Cerebellar nuclear complex (tissue), 1 donor: ENCODE results near the gene GAS5.
"Not testable (repeated sequence)": the region's sequence is repeated elsewhere in the genome, so short reads cannot be mapped to it uniquely, and the experiment has no call there.

Experiments used
- DNase-seq, 2 experiments: peaks; one replicate each; lab custom pipeline; 2025; lab: John Stamatoyannopoulos, UW

Gene GAS5

DNA sequence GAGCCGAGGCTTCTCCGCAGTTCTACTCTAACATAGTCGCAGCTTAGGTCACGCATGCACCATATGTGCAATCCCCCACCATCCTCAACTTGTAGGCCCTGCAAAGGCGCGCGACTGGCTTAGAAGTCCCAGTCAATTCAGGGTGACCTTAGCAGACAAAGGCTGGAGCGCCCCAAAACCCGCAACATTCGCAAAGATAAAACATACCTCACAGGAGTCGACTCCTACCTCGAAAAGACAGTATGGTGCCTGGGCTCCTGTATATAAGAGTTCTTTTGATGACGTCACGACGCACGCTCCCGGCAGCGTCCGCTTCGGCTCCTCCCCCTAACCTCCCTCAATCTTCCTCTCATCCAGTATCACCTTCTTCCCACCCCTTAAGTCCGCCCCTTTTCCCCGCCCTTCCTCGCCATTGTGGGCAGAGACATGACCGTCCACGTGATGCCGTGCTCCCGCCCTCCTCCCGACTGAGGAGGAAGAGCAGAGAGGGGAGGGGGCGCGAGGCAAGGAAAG, at the start of gene GAS5:
Gene GAS5 (minus strand): TSS at position 237 of the 513 bp plus-strand sequence.
- DNase-seq: peak; percentile 93 to 95

DNA sequence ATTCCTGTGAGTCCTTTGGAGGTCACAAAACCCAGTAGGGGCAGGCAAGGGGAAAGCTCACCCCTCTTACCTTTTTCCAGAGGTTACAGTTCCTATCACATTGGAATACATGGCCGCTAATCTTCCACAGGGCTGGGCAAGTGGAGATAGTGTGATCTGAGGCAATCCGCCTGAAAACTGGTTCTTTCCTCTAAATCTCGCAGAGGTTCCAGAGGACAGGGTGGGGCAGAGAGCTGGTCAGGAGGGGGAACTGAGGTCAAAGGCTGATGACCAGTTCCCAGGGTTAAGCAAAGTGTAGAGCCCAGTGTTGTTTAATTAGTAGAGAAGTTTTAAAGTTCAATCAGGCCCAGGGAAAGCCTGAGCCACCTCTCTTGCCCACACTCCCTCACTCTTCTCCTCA, 49.4 kb upstream of the GAS5 start, which contains the start of gene SERPINC1:
Gene SERPINC1 (minus strand): TSS at position 179 of the 400 bp plus-strand sequence. CDS start 68 bp downstream, at position 111.
- DNase-seq: no peak

DNA sequence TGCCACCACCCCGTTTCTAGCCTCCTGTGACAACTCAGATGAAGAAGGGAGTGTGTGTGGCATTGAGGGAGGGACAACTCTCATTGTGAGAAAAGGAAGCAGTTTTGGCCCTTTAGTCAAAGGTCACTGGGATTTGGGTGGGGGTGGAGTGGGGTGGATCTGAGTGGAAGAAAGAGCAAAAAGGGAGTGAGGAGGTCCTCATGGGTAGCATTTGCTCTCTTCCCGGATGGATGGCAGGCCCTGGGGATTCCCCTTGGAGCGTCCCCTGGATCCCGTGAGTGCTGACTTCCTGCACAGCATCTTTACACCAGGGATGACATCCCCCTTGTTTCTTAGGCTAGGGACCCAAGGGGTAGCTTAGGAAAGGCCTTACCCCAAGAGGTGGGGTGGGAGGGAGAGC, 48.9 kb upstream of the GAS5 start:
- no peak for DNase-seq

DNA sequence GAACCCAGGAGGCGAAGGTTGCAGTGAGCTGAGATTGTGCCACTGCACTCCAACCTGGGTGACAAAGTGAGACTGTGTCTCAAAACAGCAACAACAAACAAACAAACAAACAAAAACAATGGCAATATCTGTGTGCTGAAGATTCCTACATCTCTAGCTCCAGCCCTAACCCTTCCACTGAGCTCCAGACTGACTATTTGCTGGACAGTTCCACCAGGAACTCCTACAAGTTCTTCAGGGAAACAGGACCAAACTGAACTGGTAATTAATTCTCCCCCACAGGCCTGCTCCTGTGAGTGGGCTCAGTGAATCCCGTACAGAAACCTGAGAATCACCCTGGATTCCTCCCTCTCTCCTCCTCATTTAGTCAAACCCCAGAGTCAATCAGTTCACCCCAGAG, 47.8 kb upstream of the GAS5 start:
- DNase-seq: no peak

DNA sequence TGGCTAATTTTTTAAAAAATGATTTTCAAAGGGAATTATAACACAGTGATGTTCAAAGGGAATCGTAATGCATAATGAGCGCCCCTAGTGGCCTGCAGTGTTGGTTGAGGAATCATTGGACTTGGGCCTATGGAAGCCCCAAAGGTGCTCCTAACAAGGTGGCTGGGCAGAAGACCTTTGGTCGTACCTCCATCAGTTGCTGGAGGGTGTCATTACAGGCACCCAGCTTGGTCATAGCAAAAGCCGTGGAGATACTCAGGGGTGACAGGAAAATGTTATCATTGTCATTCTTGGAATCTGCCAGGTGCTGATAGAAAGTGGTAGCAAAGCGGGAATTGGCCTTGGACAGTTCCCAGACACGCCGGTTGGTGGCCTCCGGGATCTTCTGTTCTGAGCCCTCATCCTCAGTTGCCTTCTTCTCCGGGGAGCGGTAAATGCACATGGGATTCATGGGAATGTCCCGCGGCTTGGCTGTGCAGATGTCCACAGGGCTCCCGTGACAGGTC, 46.6 kb upstream of the GAS5 start:
- no peak for DNase-seq

DNA sequence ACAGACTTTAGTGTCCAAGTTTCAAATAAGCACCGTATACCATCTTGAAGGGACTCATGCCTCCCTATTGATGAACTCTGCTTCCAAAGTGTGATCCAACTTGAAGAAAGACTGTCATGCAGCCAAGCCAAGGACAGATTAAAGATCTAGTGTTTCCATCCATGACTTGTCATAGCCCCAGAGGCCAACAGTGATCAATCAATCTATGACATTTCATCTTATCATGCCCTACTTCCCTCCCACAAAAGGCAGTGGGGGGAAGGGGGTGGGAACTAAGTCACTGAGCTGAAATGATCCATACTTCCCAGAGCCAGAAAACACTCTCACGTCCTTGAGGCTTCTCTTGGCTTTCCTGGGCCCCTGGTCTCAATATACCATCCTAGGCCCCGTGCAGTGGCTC, 45.3 kb upstream of the GAS5 start:
- no peak for DNase-seq

DNA sequence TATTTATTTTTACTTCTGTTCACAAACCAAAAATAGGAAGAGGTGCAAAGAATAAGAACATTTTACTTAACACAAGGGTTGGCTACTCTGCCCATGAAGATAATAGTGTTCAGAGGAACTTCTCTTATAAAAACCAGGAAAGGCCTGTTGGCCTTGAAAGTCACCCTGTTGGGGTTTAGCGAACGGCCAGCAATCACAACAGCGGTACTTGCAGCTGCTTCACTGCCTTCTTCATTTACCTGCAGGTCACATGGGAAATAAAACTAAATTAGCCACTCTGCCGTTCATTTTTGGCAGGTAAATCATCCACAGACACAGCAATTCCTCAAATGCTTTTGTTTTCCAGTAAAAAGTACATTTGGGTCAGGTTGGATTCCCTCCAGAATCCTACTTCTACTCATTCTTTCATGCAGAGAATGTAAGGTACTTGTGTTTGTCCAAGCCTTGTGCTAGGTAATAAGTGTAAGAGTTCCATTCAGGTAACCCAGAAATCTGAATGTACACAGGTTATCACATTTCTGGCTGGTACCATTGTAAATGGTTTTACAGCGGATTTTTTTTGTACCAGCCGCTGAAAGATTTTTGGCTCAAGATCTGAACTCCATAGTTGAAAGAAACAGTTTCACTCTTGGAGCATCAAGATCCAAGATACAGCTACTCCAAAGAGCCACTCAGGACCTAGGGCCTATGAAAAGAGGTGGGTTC, 36.2 kb upstream of the GAS5 start:
- DNase-seq: no peak

DNA sequence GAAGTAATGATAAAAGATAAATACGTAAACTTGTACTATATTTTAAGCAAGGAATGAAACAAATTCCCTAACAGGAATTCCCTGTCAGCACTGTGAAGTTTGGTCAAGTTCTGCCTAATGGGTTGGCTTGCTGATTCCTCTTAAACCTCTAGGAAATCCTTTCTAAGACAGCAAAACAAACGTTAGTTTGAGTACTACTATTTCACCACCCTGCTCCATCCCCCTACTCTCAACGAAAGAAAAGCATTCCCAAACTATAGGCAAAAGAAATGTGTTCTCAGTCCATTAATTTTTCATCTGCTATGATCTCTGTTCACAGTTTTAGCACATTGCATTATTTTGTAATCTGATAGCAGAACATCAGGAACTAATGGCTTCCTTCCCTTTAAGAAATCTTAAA, 33.2 kb upstream of the GAS5 start:
- DNase-seq: no peak

DNA sequence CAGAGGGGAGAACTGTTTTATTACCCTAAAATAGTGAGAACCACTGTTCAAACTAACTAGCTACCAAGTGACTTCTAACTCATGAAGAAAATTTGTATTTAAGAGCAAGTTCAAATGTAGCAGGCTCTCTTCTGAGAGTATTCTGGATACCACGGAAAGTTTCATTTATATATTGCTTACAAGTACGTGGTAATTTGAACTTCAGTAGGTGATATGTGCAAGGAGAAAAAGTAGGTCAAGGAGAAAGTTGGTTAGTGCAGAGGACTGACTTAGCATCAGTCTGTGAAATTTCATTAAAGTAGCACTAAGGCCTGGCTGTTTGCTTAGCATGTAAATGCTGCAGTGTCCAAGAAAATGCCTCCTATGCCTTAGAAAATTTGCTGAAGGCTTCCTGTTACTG, 32.6 kb upstream of the GAS5 start:
- no peak for DNase-seq

DNA sequence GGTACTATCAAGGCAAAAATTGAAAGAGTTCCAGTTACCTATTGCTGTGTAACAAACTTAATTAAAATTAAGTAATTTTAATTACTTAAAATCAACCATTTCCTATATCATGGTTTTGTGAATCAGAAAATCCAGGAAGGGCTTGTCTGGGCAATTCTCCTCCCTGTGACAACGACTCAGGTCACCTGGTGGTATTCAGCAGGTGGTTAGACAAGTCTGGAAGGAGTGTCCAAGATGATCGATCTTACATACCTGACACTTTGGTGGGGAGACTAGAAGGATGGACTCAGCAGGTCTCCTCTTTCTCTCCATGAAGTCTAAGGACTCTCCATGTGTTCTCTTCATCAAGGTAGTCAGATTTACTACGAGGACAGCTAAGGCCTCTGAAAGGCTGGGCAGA, 26.4 kb upstream of the GAS5 start:
- DNase-seq: no peak

DNA sequence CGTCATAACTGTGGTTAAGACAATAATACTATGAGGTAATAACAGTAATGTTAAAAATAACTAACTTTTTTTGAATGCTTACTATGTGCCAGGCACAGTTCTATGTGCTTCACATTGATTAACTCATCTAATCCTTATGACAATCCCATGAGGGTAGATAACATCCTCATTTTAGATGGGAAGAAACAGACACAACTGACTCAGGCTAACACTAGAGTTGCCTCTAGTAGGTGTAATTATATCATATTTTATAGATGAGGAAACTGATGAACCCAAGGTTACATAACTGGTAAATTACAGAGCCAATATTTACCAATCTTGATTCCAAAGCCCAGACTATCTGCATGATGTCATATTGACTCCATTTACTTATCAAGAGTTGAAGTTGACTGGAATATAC, 25.8 kb upstream of the GAS5 start:
- DNase-seq: no peak

DNA sequence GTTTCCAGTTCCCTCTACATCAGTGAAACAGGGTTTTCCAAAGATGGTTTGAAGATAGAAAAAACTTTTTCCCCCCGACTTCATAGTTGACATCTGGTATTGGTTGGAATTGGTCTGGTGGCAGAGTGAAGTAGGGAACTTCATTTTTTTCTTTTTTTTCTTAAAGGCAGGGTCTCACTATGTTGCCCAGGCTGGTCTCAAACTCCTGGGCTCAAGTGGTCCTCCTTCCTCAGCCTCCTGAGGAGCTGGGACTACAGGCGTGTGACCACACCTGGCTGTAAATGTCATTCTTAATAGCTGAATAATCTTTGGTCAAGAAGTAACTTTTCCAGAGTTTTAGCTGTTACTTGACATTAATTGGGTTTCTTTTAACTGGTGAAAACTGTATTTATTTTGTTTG, 22.1 kb upstream of the GAS5 start:
- DNase-seq: no peak

DNA sequence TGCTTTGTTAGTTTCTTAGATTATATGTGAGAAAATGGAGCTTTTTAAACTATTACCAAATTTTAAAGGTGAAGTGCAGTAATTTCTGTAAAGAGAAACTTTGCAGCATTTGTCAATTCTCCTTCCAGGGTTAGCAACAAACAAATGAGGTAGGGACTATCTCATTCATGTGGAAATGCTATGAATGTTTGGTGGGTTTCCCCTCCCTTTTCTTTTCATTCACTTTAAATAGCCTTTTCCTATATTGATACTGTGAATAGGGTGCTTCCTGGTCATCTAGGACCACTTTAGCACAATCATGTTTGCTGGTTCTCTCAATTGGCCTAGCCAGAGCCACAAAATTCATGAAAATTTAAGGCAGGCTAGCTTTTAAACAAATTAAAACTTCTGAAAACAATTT, 21.0 kb upstream of the GAS5 start:
- no peak for DNase-seq

DNA sequence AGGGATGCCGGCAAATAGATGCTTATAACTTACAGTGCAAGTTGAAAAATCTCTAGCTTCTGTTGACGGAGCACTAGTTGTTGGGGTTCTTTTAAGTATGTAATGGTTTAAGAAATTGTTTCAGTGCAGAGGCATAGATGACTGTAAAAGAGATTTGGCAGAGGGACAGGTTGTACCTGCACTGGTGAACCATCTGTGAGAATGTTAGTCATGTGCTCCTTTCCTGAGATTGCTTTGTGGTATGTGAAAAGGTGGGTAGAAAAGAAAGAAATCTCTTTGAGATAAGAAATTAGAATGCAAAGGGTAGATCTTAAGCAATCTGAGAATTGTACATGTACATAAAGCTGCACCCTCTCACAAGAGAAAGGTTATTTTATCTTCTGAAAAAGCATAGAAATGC, 19.8 kb upstream of the GAS5 start:
- no peak for DNase-seq

DNA sequence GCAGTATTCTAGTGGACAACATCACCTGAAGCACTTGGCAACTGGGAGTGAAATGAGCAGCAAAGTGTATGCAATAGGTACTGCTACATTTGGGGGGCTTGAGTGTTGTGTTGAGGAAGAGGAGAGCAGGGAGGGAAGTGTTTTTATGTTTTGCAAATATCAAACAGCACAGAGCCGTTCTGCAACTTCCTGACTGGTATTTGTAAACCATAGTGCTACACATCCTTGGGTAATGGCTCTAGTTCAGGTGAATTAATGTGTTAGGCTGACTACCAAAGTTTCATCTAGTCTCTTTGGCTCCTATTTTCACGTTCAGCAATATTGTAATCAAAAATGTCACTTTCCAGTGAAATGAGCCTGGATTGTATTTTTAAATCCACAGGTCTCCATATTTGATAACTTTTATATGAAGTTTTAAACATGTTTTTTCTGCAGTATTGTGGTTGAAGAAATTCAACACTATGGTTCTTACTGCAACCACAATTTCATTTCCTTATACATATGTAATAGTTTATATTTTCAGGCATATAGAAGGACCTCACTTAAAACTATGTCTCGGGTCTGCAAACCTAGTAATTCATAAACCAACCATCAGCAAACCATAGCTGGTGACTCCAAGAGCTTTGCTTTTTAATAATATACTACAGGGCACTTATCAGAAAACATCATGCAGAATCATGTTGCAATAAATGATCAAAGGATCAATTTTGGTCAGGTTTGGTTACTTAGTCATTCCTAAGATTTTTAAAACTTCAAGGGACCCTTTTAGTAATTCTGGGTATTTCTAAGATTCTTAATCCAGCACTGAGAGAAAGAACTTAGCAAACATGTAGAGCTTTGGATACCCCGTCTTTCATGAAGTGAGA, 19.2 kb upstream of the GAS5 start:
- DNase-seq: no peak

DNA sequence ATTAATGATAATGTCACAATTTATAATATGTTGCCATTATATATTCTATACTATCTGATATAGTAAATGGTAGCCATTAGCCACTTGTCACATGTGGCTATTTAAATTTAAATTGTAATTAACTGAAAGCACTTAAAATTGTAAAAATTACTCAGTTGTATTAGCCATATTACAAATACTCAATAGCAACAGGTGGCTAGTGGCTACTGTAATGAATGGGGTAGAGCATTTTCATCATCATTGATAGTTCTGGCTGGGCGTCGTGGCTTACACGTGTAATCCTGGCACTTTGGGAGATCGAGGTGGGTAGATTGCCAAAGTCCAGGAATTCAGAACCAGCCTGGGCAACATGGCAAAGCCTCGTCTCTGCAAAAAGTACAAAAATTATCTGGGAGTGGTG, 16.9 kb upstream of the GAS5 start:
- no peak for DNase-seq

DNA sequence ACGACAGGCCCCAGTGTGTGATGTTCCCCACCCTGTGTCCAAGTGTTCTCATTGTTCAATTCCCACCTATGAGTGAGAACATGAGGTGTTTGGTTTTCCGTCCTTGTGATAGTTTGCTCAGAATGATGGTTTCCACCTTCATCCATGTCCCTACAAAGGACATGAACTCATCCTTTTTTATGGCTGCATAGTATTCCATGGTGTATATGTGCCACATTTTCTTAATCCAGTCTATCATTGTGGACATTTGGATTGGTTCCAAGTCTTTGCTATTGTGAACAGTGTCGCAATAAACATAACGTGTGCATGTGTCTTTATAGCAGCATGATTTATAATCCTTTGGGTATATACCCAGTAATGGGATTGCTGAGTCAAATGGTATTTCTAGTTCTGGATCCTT, 13.3 kb upstream of the GAS5 start:
- not testable (repeated sequence) for DNase-seq

DNA sequence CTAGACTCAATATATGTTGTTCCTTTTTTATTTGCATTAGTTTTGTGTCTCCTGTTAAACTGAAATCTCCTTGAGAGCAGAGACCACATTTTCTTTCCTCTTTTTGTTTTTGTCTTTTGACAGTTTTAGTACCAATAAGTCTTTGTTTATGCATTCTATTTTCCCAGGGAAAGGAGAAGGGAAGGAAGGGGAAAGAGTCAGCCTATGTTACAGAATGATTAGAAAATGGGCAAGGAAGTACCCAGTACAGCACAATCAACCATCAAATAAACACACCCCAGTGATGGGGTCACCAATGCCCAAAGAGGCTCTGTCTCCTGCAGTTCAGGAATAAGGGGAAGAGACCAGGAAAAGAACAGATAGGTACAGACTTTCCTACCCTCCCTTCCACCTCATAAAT, 10.5 kb upstream of the GAS5 start:
- no peak for DNase-seq

DNA sequence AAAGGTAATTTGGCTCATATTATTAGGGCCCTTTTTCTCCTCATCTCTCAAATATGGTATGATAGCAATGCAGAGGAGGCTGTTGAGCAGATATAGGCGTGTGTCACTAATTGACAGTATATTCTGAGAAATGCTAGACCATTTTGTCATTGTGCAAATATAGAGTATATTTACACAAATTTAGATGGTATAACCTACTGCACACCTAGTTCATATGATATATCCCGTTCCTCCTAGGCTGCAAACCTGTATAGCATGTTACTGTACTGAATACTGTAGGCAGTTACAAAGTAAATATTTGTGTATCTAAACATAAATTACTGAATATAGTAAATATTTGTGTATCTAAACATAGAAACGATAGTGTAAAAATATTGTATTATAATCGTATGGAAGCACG, 8.9 kb upstream of the GAS5 start:
- no peak for DNase-seq

DNA sequence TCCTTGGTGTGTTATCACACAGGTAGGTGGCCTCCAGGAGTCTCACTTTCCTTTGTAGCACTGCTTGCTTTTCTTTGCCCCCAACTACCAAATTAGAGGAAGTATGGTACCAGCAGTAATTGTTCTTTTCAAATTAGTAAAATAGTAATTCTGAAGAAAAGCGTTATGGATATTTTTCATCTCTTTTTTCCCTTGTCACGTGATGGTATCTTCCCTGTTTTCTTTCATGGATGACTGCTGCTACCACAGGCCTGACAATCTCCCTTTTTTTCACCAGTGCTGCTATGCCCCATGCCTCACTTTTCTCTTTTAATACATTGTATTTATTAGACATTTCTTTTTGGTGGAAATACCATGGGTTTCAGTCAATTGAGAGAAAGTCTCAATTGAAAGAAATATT, 3.7 kb upstream of the GAS5 start:
- no peak for DNase-seq

DNA sequence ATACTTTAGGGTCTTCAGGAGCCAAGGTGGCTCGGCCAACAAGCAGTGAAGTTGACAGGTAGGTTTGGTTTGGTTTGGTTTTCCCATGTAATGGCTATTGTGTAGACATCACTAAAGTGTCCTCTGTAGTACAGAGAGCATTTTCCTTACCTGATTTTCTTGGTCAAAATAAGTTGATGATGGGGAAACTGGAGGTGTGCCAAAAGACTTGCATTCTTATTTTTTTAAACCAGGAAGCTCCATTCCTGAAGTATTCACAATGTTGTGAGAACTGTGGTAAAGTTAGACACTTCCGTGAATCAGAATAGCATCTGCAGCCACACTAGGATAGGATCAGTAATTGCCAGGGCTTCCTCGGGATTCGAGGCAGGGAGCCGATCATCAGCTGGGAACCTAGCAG, 3.3 kb upstream of the GAS5 start:
- DNase-seq: no peak

DNA sequence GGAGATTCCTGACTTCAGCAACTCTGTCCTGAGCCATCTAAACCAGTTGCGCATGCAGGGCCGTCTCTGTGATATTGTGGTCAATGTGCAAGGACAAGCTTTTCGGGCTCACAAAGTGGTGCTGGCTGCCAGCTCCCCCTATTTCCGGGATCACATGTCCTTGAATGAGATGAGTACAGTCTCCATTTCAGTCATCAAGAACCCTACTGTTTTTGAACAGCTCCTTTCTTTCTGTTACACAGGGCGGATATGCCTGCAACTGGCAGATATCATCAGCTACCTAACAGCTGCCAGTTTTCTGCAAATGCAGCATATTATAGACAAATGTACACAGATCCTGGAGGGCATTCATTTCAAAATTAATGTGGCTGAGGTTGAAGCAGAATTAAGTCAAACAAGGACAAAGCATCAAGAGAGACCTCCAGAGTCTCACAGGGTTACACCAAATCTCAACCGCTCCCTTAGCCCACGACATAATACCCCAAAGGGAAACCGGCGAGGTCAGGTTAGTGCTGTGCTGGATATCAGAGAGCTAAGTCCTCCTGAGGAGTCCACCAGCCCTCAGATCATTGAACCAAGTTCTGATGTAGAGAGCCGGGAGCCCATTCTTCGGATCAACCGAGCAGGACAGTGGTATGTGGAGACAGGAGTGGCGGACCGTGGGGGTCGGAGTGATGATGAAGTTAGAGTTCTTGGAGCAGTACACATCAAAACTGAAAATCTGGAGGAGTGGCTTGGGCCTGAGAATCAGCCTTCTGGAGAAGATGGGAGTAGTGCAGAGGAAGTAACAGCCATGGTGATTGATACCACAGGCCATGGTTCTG, 2.7 kb upstream of the GAS5 start:
- no peak for DNase-seq
